Measurements from ENCODE around the gene UBTD1.
"Not testable (repeated sequence)": the region's sequence is repeated elsewhere in the genome, so short reads cannot be mapped to it uniquely, and the experiment has no call there.

UBTD1 gene

GRCh38 chr10:97553575-97554031 lies 54.9 kb downstream of the UBTD1 start:
- in situ Hi-C loops (cut with MboI; ENCODE audit: low pct_unique_long_range_greater_than_20kb, low sequenced_read_pairs, unreplicated experiment): no loop called here

GRCh38 chr10:97554336-97554735 lies 55.6 kb downstream of the UBTD1 start:
- in situ Hi-C loops (cut with MboI; ENCODE audit: low pct_unique_long_range_greater_than_20kb, low sequenced_read_pairs, unreplicated experiment); DNase-seq (ENCODE audit: low spot score): not testable (repeated sequence)

More at GRCh38 chr10:97553575-97554031, 54.9 kb downstream of the UBTD1 start:
- DNase-seq (ENCODE audit: low spot score): no peak
- TF ChIP-seq CTCF (IDR thresholded peaks at IDR 0.05; ENCODE audit: extremely low read depth, insufficient read depth, missing control alignments): peak; percentile 75

- in situ Hi-C loops (cut with MboI; ENCODE audit: low pct_unique_long_range_greater_than_20kb, low sequenced_read_pairs, unreplicated experiment); DNase-seq (ENCODE audit: low spot score): not testable (repeated sequence)
These were observed 56.8 kb downstream of the UBTD1 start for GRCh38 chr10:97555541-97555940.

GRCh38 chr10:97560731-97561381 lies 62.1 kb downstream of the UBTD1 start:
- in situ Hi-C loops (cut with MboI; ENCODE audit: low pct_unique_long_range_greater_than_20kb, low sequenced_read_pairs, unreplicated experiment); DNase-seq (ENCODE audit: low spot score): not testable (repeated sequence)

GRCh38 chr10:97561386-97562077 lies 62.8 kb downstream of the UBTD1 start:
- in situ Hi-C loops (cut with MboI; ENCODE audit: low pct_unique_long_range_greater_than_20kb, low sequenced_read_pairs, unreplicated experiment); DNase-seq (ENCODE audit: low spot score): not testable (repeated sequence)

GRCh38 chr10:97562329-97562728 lies 63.6 kb downstream of the UBTD1 start:
- DNase-seq (ENCODE audit: low spot score); in situ Hi-C loops (cut with MboI; ENCODE audit: low pct_unique_long_range_greater_than_20kb, low sequenced_read_pairs, unreplicated experiment): not testable (repeated sequence)

- no peak for TF ChIP-seq CTCF (IDR thresholded peaks at IDR 0.05; ENCODE audit: extremely low read depth, insufficient read depth, missing control alignments)
- no peak for DNase-seq (ENCODE audit: low spot score)
- in situ Hi-C loops (cut with MboI; ENCODE audit: low pct_unique_long_range_greater_than_20kb, low sequenced_read_pairs, unreplicated experiment): no loop called here
These were observed 64.6 kb downstream of the UBTD1 start for GRCh38 chr10:97563337-97563736.

- TF ChIP-seq CTCF (IDR thresholded peaks at IDR 0.05; ENCODE audit: extremely low read depth, insufficient read depth, missing control alignments): no peak
- DNase-seq (ENCODE audit: low spot score): no peak
- in situ Hi-C loops (cut with MboI; ENCODE audit: low pct_unique_long_range_greater_than_20kb, low sequenced_read_pairs, unreplicated experiment): no loop called here
These were observed 66.1 kb downstream of the UBTD1 start for GRCh38 chr10:97564776-97565175.

GRCh38 chr10:97566336-97566996 lies 67.7 kb downstream of the UBTD1 start:
- in situ Hi-C loops (cut with MboI; ENCODE audit: low pct_unique_long_range_greater_than_20kb, low sequenced_read_pairs, unreplicated experiment): no loop called here
- DNase-seq (ENCODE audit: low spot score): no peak
- TF ChIP-seq CTCF (IDR thresholded peaks at IDR 0.05; ENCODE audit: extremely low read depth, insufficient read depth, missing control alignments): no peak
